GM21717 (cell line): ENCODE measurements around the gene DIP2C.
"Not testable (repeated sequence)": the region's sequence is repeated elsewhere in the genome, so short reads cannot be mapped to it uniquely, and the experiment has no call there.

Source experiments
- ATAC-seq: cut with Tn5 transposase; IDR thresholded peaks from one replicate; pipeline ENCODE4 v1.9.1; 2021; ENCODE audit warnings: mild to moderate bottlenecking, moderate library complexity; ENCODE audit not compliant: unreplicated experiment

DIP2C gene

GRCh38 chr10:474946-475345, 214.5 kb downstream of the DIP2C start:
- no peak for ATAC-seq

- ATAC-seq = no peak
Observed at GRCh38 chr10:474406-474805, 215.1 kb downstream of the DIP2C start.

- no peak for ATAC-seq
Observed at GRCh38 chr10:472241-472910, 217.1 kb downstream of the DIP2C start.

GRCh38 chr10:470339-471003, 219.0 kb downstream of the DIP2C start:
- ATAC-seq = no peak

- ATAC-seq = no peak
Observed at GRCh38 chr10:469947-470338, 219.5 kb downstream of the DIP2C start.

GRCh38 chr10:459743-460142, 229.7 kb downstream of the DIP2C start:
- ATAC-seq = no peak

- no peak for ATAC-seq
Observed at GRCh38 chr10:458421-458851, 231.0 kb downstream of the DIP2C start.

GRCh38 chr10:456486-456885, 233.0 kb downstream of the DIP2C start:
- no peak for ATAC-seq

- ATAC-seq = no peak
Observed at GRCh38 chr10:454860-455259, 234.6 kb downstream of the DIP2C start.

- no peak for ATAC-seq
Observed at GRCh38 chr10:453647-454046, 235.8 kb downstream of the DIP2C start.

GRCh38 chr10:452512-453426, 236.7 kb downstream of the DIP2C start:
- no peak for ATAC-seq

GRCh38 chr10:451856-452255, 237.6 kb downstream of the DIP2C start:
- ATAC-seq = no peak

GRCh38 chr10:451021-451471, 238.4 kb downstream of the DIP2C start:
- ATAC-seq = peak; percentile 94

GRCh38 chr10:450463-450862, 239.0 kb downstream of the DIP2C start:
- no peak for ATAC-seq

- ATAC-seq = not testable (repeated sequence)
Observed at GRCh38 chr10:449331-449730, 240.1 kb downstream of the DIP2C start.

- ATAC-seq = no peak
Observed at GRCh38 chr10:443459-443858, 246.0 kb downstream of the DIP2C start.

- no peak for ATAC-seq
Observed at GRCh38 chr10:442209-442608, 247.3 kb downstream of the DIP2C start.

- no peak for ATAC-seq
Observed at GRCh38 chr10:441659-442058, 247.8 kb downstream of the DIP2C start.

- ATAC-seq = no peak
Observed at GRCh38 chr10:440127-440526, 249.3 kb downstream of the DIP2C start.

GRCh38 chr10:437698-438490, 251.6 kb downstream of the DIP2C start:
- no peak for ATAC-seq
